ENCODE results near the gene EGLN3.
"Not testable (repeated sequence)": the region's sequence is repeated elsewhere in the genome, so short reads cannot be mapped to it uniquely, and the experiment has no call there.

The EGLN3 gene

DNA sequence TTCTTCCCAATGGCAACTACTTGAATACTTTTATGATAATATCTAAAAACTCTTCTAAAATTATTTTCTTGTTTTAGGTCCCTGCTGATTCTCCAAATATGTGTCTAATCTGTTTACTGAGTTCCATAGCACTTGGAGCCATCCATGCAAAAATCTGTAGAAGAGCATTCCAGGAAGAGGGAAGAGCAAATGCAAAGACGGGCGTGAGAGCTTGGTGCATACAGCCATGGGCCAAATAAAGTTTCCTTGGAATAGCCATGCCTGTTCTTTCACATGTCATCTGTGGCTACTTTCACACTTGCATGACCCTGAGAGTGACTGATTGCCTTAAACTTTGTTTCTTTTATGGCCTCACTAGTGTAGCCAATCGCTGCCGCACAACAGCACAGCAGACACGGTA, 13.0 kb upstream of the EGLN3 start:
- no peak overlapping the region for H3K27ac ChIP-seq
- DNase-seq (ENCODE audit: low read depth, low spot score) = no peak

- not testable (repeated sequence) for H3K27ac ChIP-seq; DNase-seq (ENCODE audit: low read depth, low spot score)
Measured at GRCh38 chr14:33962466-33962865, 11.6 kb upstream of the EGLN3 start.

GRCh38 chr14:33962016-33962415, 11.1 kb upstream of the EGLN3 start:
- no peak for DNase-seq (ENCODE audit: low read depth, low spot score)
- H3K27ac ChIP-seq = no peak overlapping the region

- DNase-seq (ENCODE audit: low read depth, low spot score) = no peak
- H3K27ac ChIP-seq = no peak overlapping the region
Measured at GRCh38 chr14:33959692-33960151, 8.8 kb upstream of the EGLN3 start.

GRCh38 chr14:33958605-33959226, 7.8 kb upstream of the EGLN3 start:
- DNase-seq (ENCODE audit: low read depth, low spot score) = no peak
- no peak overlapping the region for H3K27ac ChIP-seq

DNA sequence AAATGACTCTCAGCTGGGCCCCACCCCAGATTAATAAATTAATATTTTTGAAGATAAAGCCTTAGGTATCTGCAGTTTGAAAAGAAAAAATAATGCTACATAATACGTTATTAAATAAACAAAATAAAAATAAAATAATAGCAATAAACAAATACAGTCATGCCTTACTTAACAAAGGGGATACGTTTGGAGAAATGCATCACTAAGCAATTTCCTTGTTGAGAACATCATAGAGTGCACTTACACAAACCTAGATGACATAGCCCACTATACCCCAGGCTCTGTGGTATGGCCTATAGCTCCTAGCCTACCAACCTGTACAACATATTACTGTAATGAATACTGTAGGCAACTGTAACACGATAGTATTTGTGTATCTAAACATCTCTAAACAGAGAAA, 7.1 kb upstream of the EGLN3 start:
- no peak overlapping the region for H3K27ac ChIP-seq
- no peak for DNase-seq (ENCODE audit: low read depth, low spot score)

DNA sequence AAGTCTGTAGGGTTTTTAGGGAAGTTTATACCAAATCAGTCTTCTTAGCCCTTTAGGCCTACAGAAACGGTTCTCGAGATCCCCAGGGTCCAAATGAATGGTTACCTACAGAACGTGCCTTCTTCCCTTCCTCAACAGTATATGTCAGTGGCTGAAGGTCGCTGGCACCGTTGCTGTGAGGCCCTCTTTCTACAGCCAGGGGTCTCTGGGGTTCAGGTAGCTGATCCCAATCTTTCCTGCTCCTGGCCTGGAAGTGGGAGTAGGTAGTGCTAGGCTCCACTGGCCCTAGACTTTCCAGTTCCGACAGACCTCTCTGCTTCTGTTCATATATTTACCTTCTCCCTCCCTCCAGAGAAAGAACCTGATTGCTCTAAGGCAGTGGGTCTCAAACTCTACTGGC, 6.4 kb upstream of the EGLN3 start:
- DNase-seq (ENCODE audit: low read depth, low spot score) = no peak
- no peak overlapping the region for H3K27ac ChIP-seq

DNA sequence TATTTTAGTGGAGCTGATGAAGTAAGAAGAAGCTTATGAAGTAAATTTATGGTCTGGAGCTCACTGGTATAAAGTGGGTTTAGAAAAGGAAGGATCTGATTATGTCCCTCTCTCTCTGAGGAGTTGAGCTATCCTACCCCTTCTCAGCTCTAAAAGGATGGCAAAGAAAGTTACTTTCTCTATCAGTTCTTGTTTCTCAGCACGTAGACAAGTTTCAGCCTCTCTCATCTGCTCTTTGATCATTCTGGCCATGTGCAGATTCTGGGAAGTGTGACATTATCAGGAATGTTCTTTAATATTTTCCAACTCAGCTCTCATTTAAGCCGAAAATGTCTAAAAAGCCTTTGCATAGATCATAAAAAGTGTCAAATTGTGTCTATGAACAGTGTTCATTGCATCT, 5.8 kb upstream of the EGLN3 start:
- H3K27ac ChIP-seq = no peak overlapping the region
- DNase-seq (ENCODE audit: low read depth, low spot score) = no peak

DNA sequence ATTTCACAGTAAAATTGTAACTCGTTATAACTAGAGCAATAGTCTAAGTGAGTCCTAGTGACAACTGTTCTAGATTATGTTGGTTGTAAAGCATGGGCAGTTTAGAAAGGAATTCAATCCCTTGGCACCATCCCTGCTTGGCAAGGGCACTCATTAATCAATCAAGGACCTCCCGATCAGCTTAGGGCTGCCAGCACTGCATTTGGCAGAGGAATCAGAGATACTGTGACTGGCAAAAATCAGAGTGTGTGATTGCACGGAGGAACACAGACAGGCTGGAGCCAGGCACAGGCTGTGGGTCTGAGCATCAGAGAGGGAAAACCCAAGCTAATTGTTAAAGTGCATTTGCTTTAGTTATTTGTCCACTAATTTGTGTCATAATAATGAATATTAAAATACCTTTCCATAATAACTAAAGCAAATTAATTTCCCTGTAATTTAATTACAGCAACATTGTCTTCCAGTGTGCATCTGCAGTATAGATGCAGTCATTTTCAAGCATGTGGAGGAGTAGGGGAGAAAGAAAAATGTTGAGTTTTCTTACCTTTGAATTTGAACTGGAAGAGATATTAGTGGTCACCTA, 3.2 kb upstream of the EGLN3 start:
- DNase-seq (ENCODE audit: low read depth, low spot score) = no peak
- H3K27ac ChIP-seq = no peak overlapping the region

DNA sequence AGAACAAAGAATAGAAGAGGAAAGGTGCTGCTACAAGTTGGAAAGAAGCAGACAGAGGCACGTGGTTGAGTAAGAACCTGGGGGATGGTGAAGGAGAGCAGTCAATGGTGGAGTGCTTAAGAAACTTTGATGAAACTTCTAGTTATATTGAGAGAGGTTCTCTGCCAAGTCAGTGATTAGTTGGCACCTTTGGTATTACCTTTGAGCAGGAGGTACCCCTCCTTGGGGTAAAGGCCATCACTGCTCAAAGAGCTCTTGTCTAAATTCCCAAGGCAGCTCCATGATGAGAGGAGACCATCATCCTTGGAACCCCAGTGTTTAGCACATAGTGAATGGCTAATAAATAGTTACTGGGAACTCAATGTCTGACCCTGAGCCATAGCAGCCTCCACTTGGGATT, 1.7 kb upstream of the EGLN3 start:
- no peak for DNase-seq (ENCODE audit: low read depth, low spot score)
- no peak overlapping the region for H3K27ac ChIP-seq

- no peak for DNase-seq (ENCODE audit: low read depth, low spot score)
- H3K27ac ChIP-seq = no peak overlapping the region
Measured at GRCh38 chr14:33951183-33951840, 438 bp upstream of the EGLN3 start.

GRCh38 chr14:33949411-33949893, 1.4 kb downstream of the EGLN3 start:
- no peak for DNase-seq (ENCODE audit: low read depth, low spot score)
- no peak overlapping the region for H3K27ac ChIP-seq

- DNase-seq (ENCODE audit: low read depth, low spot score) = no peak
Measured at GRCh38 chr14:33948869-33949408, 1.9 kb downstream of the EGLN3 start.

DNA sequence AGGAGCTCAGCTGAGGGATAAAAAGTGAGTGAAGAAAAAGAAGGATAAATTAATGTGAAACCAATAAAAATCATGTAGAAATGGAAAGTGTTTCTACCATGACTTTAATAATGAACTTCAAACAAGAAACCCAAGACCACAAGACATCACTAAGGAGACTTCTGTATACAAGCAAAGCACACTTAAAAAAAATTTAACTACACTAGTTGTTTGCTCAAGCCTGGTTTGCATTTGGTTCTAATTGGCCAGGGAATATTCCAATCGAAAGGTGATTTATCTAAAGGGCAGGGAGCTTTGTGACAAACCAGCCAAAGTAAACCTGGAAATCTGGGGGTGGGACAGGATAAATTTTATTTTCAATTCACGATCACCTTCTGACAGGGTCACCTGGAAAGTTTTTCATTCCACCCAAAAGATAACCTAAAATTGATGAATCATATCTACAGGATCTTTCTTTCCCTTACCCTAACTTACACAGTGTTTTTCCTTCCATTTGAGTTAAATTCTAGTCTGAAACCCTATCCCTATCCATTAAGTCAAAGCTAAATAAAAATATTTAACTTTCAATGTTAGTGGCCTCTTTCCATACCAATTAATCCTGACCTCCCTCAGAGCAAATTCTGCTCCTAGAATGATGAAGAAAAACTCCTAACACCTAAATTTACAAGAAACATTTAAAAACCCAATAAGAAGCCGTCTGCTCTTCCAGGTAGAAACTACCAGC, 2.6 kb downstream of the EGLN3 start:
- no peak overlapping the region for H3K27ac ChIP-seq
- DNase-seq (ENCODE audit: low read depth, low spot score) = no peak

More at GRCh38 chr14:33948869-33949408, 1.9 kb downstream of the EGLN3 start:
- no peak overlapping the region for H3K27ac ChIP-seq

- no peak for DNase-seq (ENCODE audit: low read depth, low spot score)
- H3K27ac ChIP-seq = no peak overlapping the region
Measured at GRCh38 chr14:33946679-33947476, 4.0 kb downstream of the EGLN3 start.

- no peak for DNase-seq (ENCODE audit: low read depth, low spot score)
- H3K27ac ChIP-seq = no peak overlapping the region
Measured at GRCh38 chr14:33945210-33946088, 5.4 kb downstream of the EGLN3 start.

DNA sequence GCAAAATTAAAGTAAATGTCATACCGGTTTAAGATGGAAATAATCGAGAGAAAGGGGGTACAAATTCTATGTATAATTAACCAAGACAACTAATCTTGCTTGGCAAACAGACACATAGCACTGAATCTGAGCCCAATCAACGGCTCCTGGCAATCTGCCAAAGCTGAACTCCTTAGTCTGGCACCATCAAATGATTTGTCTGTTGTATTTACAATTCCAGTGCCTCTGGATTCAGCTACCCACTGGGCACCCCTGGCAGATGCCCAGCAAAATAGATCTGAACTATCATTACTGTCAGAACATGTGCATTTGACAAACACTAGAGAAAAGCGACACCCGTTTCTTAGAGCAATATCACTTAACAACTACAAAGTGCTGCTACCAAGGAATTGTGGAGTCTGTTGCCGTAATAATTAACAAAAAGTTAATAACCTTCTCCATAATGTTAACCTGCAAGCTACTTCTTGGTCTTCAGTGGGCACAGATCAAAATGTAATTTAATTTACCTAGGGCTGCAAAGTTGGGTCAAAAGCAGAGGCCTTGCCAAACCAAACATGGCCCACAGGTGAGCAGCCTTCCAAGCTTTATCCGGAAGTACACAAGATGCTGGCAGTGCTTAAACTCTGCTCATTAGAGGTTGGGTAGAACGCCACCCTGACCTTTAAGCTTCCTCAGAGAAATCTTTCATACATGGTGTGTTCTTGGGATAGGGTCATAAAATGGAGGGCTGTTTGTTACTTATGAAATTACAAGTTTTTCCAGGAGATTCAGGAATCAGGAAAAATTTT, 7.6 kb downstream of the EGLN3 start:
- H3K27ac ChIP-seq = no peak overlapping the region
- no peak for DNase-seq (ENCODE audit: low read depth, low spot score)

DNA sequence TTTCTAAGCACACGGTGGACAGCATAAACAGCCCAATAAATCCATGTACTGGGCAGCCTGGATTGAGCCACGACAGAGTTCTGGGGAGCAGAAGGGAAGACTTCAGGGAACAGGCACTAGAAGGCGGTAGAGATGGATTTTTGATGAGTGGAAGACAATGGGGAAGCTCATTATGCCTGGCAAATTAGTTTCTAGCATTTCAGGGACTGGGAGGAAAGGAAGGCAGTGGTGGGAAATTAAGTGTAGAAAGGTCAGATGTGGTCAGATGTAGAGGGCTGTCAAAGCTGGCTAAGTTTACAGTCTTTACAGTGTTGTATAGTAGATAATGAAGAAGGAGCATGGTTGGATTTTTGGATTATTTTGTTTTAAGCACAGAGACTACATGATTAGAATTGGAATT, 9.2 kb downstream of the EGLN3 start:
- no peak for DNase-seq (ENCODE audit: low read depth, low spot score)
- no peak overlapping the region for H3K27ac ChIP-seq
